ENCODE measurements around the gene PDZD2.

DNA sequence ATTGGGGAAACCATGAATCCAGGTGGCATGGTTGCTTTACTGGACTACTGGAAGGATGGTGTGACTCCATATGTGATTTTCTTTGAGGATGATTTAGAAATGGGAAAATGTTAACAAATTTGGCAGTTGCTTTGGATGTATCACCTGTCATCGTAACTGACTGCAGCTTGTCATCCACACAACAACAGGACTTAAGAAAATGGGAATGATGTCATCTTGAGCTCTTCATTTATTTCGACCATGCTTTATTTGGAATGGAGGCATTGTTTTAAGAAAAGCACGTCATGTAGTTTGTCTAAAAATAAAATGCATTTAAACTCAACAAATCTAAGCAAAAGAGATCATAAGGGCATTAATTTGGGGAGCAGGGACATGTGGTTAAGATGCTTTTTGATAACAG is 270.1 kb downstream of the PDZD2 start:
- no peak for TF ChIP-seq EZH2 (IDR thresholded peaks at IDR 0.05; ENCODE audit: insufficient read depth, poor library complexity, severe bottlenecking)
- no peak for TF ChIP-seq EZH2phosphoT487 (IDR thresholded peaks at IDR 0.05; ENCODE audit: insufficient read depth, low read depth)
